IPS DF 4.7 (cell line): ENCODE data around the gene IL2RA.
"Not testable (repeated sequence)": the region's sequence is repeated elsewhere in the genome, so short reads cannot be mapped to it uniquely, and the experiment has no call there.

ENCODE experiments used
- DNase-seq: peaks from one replicate; pipeline ENCODE4 v3.0.0-alpha.2; 2013; ENCODE audit warnings: low spot score; ENCODE audit errors: extremely low read depth

IL2RA gene

DNA sequence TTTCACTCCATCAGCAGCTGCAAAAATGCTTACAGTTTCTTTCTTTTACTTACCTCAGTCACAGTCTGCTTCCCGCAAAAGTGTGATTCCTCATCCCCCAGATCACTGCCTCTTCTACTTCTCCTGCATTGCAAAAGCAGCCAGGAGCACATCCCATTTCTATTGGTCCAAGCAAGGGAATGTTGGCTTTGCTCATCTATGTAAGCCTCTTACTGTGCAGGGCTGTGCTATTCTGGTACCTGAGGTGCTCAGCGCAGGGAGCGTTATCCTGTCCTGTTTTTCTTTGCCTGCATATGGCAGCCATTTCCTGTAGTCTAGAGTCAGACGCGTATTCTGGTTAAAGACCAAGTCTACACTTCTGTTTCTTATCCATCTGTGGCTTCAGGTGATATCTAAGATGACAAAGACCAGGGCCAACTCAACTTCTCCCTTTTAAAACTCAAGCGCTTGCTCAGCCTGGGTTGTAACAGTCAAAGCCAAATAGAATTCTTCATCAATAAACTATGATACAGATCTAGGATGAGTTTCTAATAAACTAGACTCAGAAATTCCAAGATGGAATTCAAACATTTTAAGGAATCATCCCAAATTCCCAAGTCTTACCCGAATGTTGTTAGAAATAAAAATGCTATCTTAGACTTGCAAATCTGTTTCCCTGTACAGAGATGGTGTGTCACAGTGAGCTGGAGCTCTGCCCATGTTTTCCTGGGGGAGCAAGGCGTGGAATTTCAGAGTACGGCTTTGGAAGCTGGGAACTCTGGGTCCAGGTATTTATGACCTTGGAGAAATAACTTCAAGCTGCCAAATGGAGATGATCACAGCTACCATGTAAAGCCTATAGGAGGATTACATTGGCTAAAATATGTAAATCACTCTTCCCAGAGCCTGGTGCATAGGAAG is 20.6 kb upstream of the IL2RA start:
- DNase-seq = no peak

GRCh38 chr10:6080417-6080973 is 18.3 kb upstream of the IL2RA start:
- no peak for DNase-seq

DNA sequence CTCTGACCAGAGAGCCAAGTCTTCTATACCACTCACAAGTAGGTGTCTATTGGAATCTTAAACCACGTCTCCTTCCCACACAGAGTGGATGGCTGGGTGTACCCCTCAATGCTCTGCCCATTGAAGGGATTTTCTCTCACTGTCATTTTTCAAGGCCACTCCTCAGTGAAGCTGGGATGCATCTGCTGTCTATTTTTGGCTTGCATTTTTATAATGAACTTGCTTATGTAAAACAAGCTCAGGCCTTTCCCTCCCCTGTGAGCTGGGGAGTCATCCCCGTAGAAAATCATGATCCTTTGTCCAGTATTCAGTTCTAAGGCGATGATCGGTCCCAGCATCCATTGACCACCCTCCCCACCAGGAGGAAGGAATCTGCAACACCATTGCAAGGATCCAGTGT is 16.9 kb upstream of the IL2RA start:
- no peak for DNase-seq

DNA sequence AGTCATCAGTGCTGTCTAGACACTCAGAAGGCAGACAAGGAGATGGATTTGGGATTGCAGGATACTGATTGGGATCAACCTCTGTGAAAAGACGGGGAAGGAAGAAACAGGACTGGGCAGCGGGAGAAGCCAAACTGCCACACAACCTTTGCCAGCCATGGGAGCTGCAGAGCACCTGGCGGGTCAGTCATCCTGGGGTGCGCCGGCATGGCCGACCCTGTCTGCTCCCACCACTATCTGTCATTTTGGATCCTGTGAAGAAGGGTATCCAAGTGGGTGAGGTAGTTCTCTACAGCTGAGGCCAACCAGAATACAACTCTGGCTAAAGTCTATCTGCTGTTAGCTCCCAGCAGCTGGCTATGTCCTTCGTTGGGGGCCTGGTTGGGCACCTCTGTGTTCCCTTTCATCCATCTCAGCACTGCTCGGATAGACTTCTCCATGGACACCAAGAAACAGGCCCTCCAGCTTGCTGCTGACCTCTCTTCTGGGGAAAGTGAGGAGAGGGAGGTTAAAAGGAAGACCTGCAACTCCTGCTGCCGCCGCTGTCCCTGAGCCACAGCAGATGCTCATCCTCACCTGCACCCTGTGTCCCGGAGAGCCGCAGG is 15.0 kb upstream of the IL2RA start:
- DNase-seq = no peak

DNA sequence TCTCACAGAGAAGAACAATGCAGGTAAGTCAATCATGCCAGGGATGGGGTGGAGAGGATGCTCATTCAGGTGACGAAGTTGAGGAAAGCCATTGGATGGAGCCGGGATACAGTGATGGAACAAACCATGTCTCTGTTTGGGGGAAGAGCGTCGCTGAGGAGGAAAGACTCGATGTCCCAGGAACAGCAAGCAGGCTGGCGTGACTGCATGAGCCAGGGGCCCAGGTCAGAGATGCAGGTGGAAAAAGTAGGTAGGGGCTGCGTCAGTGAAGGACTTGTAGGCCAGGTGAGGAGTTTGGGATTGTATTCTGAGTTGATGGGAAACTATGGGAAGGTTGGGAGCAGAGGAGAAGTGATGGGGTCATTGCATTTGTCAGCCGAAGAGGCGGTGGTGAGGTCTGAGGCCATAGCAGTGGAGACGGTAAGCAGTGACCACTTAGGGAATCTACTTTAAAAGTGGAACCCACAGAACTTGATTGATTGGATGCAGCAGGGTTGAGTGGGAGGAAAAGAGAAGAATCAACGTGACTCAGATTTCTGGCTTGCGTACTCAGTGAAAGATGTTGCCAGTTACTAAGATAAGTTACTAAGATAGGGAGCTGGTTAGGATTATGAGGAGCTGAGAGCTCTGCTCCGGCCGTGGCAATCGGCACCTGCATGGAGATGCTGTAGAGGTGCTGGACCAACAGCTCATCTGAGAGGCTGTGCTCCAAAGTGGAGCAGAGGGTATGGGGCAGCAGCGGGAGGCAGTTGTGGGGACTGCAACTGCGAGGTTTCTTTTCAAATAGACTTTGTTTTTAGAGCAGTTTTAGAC is 12.5 kb upstream of the IL2RA start:
- no peak for DNase-seq

GRCh38 chr10:6072215-6072934 is 10.2 kb upstream of the IL2RA start:
- no peak for DNase-seq

GRCh38 chr10:6071181-6072175 is 9.3 kb upstream of the IL2RA start:
- no peak for DNase-seq

GRCh38 chr10:6070660-6071059 is 8.5 kb upstream of the IL2RA start:
- no peak for DNase-seq

DNA sequence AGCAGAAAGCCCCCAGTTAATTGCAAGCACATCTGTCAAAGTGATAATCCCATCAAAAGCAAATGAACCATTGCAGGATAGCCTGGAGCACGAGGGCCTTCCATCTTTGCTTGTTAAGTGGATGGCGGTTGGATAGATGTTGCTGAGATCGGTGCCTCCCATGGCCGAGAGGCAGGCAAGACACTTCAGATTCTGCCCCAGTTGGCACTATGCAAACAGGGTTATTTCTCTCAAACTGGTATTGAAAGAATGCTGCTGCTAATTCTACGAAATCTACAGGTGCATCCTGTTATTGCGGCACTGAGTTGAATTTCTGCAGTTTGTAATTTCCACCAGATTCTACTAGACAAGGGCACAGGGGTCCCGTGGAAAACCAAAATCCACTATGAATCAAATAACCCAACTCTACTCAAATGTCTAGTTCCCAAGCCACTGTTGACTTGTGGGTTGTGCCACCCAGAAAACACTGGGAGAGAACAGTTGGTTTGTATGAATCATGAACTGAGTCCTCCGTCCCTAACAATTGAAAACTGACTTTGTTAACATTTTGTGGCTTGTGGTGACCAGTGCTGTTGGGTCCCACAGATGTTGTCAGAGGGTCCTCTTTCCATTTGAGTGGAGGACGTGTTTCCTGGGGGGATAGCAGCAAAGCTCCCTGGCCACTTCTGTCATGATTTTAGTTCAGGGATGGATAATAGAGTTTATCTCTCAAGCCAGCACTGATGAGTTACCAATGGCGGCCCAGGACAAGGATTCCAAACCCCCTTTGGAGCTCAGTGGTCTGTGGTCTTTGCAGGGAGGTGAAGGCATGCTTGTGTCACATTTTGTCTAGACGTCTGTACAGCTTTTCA is 7.1 kb upstream of the IL2RA start:
- no peak for DNase-seq

- no peak for DNase-seq
These were observed 6.3 kb upstream of the IL2RA start for GRCh38 chr10:6068422-6068821.

GRCh38 chr10:6068006-6068405 is 5.8 kb upstream of the IL2RA start:
- DNase-seq = no peak

DNA sequence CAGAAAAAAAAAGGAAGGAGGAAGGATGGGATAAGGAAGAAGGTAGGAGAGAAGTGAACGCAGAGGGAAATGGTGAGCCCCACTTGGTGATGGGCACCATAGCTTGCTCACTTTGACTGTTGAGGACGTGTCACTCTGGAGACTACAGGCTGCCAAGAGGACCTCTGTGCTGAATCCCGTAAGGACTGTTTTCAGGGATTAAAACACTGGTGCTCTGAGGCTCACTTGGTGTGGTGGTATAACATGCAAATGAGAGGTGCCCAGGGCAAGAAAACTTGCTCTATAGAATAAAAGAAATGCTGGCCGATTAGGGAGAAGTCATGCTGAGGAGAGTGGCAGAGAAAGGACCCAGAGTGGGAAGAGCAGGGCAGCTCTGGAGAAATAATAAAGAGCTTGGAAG is 5.3 kb upstream of the IL2RA start:
- no peak for DNase-seq

- DNase-seq = no peak
These were observed 3.7 kb upstream of the IL2RA start for GRCh38 chr10:6065835-6066234.

- DNase-seq = no peak
These were observed 3.2 kb upstream of the IL2RA start for GRCh38 chr10:6065406-6065805.

DNA sequence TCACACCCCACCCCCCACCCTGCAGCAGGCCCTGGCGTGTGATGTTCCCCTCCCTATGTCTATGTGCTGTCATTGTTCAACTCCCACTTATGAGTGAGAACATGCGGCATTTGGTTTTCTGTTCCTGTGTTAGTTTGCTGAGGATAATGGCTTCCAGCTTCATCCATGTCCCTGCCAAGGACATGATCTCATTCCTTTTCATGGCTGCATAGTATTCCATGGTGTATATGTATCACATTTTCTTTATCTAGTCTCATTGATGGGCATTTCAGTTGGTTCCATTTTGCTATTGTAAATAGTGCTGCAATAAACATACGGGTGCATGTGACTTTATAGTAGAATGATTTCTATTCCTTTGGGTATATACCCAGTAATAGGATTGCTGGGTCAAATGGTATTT is 2.6 kb upstream of the IL2RA start:
- not testable (repeated sequence) for DNase-seq

DNA sequence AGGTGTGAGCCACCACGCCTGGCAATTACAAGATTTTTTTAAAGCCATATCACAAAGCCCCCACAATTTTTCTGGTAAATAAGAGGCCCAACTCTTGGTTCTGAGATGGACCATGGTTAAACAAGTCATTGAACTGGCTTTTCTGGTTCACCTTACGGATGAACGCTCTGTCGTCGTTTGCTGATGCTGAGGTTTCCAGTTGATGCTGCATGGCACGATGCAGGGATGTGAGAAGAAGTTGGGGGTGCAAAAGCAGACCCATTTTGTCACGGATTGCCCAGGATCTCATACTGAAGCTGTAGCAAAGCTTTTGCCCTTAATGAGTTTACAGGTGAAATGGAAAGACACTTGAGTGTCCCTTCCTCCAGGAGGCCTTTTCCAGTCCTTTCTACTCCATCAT is 2.0 kb upstream of the IL2RA start:
- no peak for DNase-seq

GRCh38 chr10:6061056-6061455 is 1.1 kb downstream of the IL2RA start:
- no peak for DNase-seq

GRCh38 chr10:6059506-6059905 is 2.7 kb downstream of the IL2RA start:
- no peak for DNase-seq
